GM18517 (cell line): ENCODE measurements around the gene DCLK1.

Source experiments
- ATAC-seq: cut with Tn5 transposase; IDR thresholded peaks from one replicate; pipeline ENCODE4 v1.9.1; 2021; ENCODE audit warnings: mild to moderate bottlenecking, moderate library complexity; ENCODE audit not compliant: unreplicated experiment

DCLK1 gene

GRCh38 chr13:35872369-35872768 is 258.8 kb downstream of the DCLK1 start:
- ATAC-seq, result no peak

- no peak for ATAC-seq
These were observed 259.6 kb downstream of the DCLK1 start for GRCh38 chr13:35871561-35871960.

- ATAC-seq, result no peak
These were observed 264.4 kb downstream of the DCLK1 start for GRCh38 chr13:35866801-35867200.

- ATAC-seq, result no peak
These were observed 265.6 kb downstream of the DCLK1 start for GRCh38 chr13:35865341-35866240.

GRCh38 chr13:35860661-35861060 is 270.5 kb downstream of the DCLK1 start:
- ATAC-seq, result no peak

- ATAC-seq, result no peak
These were observed 271.2 kb downstream of the DCLK1 start for GRCh38 chr13:35859981-35860380.

GRCh38 chr13:35858665-35859064 is 272.5 kb downstream of the DCLK1 start:
- no peak for ATAC-seq

- no peak for ATAC-seq
These were observed 273.4 kb downstream of the DCLK1 start for GRCh38 chr13:35857769-35858168.

GRCh38 chr13:35856721-35857364 is 274.3 kb downstream of the DCLK1 start:
- ATAC-seq, result no peak

- no peak for ATAC-seq
These were observed 275.1 kb downstream of the DCLK1 start for GRCh38 chr13:35856084-35856483.

- no peak for ATAC-seq
These were observed 275.6 kb downstream of the DCLK1 start for GRCh38 chr13:35855531-35856019.

- ATAC-seq, result no peak
These were observed 276.9 kb downstream of the DCLK1 start for GRCh38 chr13:35854286-35854685.

GRCh38 chr13:35851881-35852280 is 279.3 kb downstream of the DCLK1 start:
- no peak for ATAC-seq

GRCh38 chr13:35851356-35851755 is 279.8 kb downstream of the DCLK1 start:
- no peak for ATAC-seq

GRCh38 chr13:35850569-35850968 is 280.6 kb downstream of the DCLK1 start:
- ATAC-seq, result no peak

GRCh38 chr13:35849256-35849644 is 281.9 kb downstream of the DCLK1 start:
- ATAC-seq, result no peak

GRCh38 chr13:35848336-35849255 is 282.6 kb downstream of the DCLK1 start:
- ATAC-seq, result no peak

- ATAC-seq, result no peak
These were observed 287.9 kb downstream of the DCLK1 start for GRCh38 chr13:35843272-35843671.

- no peak for ATAC-seq
These were observed 290.1 kb downstream of the DCLK1 start for GRCh38 chr13:35841060-35841521.

GRCh38 chr13:35839806-35840205 is 291.4 kb downstream of the DCLK1 start:
- no peak for ATAC-seq

GRCh38 chr13:35838356-35838755 is 292.8 kb downstream of the DCLK1 start:
- ATAC-seq, result no peak
